Measurements from ENCODE around the gene IRF7.

The IRF7 gene

GRCh38 chr11:657691-658126 is 42.0 kb upstream of the IRF7 start:
- peaks cover 82% of the 10 kb centered on the region for H3K36me3 ChIP-seq (ENCODE audit: insufficient read depth, low read length)
- H3K79me2 ChIP-seq (ENCODE audit: insufficient read depth, low read length): peaks cover 7% of the 10 kb centered on the region
- no peaks in the 10 kb centered on the region for H3K9me3 ChIP-seq (ENCODE audit: insufficient read depth, low read length, severe bottlenecking)
- no peaks in the 10 kb centered on the region for H3K4me1 ChIP-seq (ENCODE audit: insufficient read depth, low read length)
- DNase-seq (no peak), ATAC-seq (ENCODE audit: insufficient read depth, low read depth) (no peak)
- no peak overlapping the region for H3K9ac ChIP-seq (ENCODE audit: low read depth, low read length)
- no peak overlapping the region for H3K4me2 ChIP-seq (ENCODE audit: insufficient read depth, low read length)
- H3K27me3 ChIP-seq (ENCODE audit: insufficient read depth, low read length, poor library complexity): no peaks in the 10 kb centered on the region
- no peak overlapping the region for H3K4me3 ChIP-seq (ENCODE audit: low read depth in 1 of 2, low read length in 2 of 2)
- no peak overlapping the region for H3K27ac ChIP-seq (ENCODE audit: low read length)
- peaks cover 34% of the 10 kb centered on the region for H4K20me1 ChIP-seq (ENCODE audit: insufficient read depth, low read length)
- TF ChIP-seq CTCF (IDR thresholded peaks at IDR 0.05; ENCODE audit: borderline replicate concordance, extremely low read depth, low read length, poor library complexity, severe bottlenecking): no peak
- no peak for TF ChIP-seq EZH2 (IDR thresholded peaks at IDR 0.05; ENCODE audit: borderline replicate concordance, low read depth, low read length, severe bottlenecking)
- H2AFZ ChIP-seq (ENCODE audit: low read depth, low read length): no peak overlapping the region

GRCh38 chr11:656866-657265 is 41.1 kb upstream of the IRF7 start:
- ATAC-seq (ENCODE audit: insufficient read depth, low read depth) (no peak), DNase-seq (no peak)
- Histone ChIP-seq H3K27ac (ENCODE audit: low read length) (no peak overlapping the region), H3K36me3 (ENCODE audit: insufficient read depth, low read length) (peaks cover 78% of the 10 kb centered on the region), H3K9ac (ENCODE audit: low read depth, low read length) (no peak overlapping the region), H3K4me1 (ENCODE audit: insufficient read depth, low read length) (no peaks in the 10 kb centered on the region), H2AFZ (ENCODE audit: low read depth, low read length) (no peak overlapping the region), H3K4me3 (ENCODE audit: low read depth in 1 of 2, low read length in 2 of 2) (no peak overlapping the region), H3K27me3 (ENCODE audit: insufficient read depth, low read length, poor library complexity) (no peaks in the 10 kb centered on the region), H3K79me2 (ENCODE audit: insufficient read depth, low read length) (peaks cover 3% of the 10 kb centered on the region; the same call in 1 of the 2 replicates), H3K9me3 (ENCODE audit: insufficient read depth, low read length, severe bottlenecking) (no peaks in the 10 kb centered on the region), H4K20me1 (ENCODE audit: insufficient read depth, low read length) (peaks cover 28% of the 10 kb centered on the region), H3K4me2 (ENCODE audit: insufficient read depth, low read length) (no peak overlapping the region)
- no peak for TF ChIP-seq CTCF (IDR thresholded peaks at IDR 0.05; ENCODE audit: borderline replicate concordance, extremely low read depth, low read length, poor library complexity, severe bottlenecking)
- TF ChIP-seq EZH2 (IDR thresholded peaks at IDR 0.05; ENCODE audit: borderline replicate concordance, low read depth, low read length, severe bottlenecking): no peak

GRCh38 chr11:656426-656825 is 40.7 kb upstream of the IRF7 start:
- H3K27ac ChIP-seq (ENCODE audit: low read length): no peak overlapping the region
- H3K4me1 ChIP-seq (ENCODE audit: insufficient read depth, low read length): no peaks in the 10 kb centered on the region
- H3K27me3 ChIP-seq (ENCODE audit: insufficient read depth, low read length, poor library complexity): no peaks in the 10 kb centered on the region
- no peak overlapping the region for H2AFZ ChIP-seq (ENCODE audit: low read depth, low read length)
- peaks cover 78% of the 10 kb centered on the region for H3K36me3 ChIP-seq (ENCODE audit: insufficient read depth, low read length)
- peaks cover 23% of the 10 kb centered on the region for H4K20me1 ChIP-seq (ENCODE audit: insufficient read depth, low read length)
- ATAC-seq (ENCODE audit: insufficient read depth, low read depth): no peak
- no peak for TF ChIP-seq CTCF (IDR thresholded peaks at IDR 0.05; ENCODE audit: borderline replicate concordance, extremely low read depth, low read length, poor library complexity, severe bottlenecking)
- no peak for TF ChIP-seq EZH2 (IDR thresholded peaks at IDR 0.05; ENCODE audit: borderline replicate concordance, low read depth, low read length, severe bottlenecking)
- no peaks in the 10 kb centered on the region for H3K79me2 ChIP-seq (ENCODE audit: insufficient read depth, low read length)
- H3K4me3 ChIP-seq (ENCODE audit: low read depth in 1 of 2, low read length in 2 of 2): no peak overlapping the region
- no peaks in the 10 kb centered on the region for H3K9me3 ChIP-seq (ENCODE audit: insufficient read depth, low read length, severe bottlenecking)
- no peak overlapping the region for H3K4me2 ChIP-seq (ENCODE audit: insufficient read depth, low read length)
- DNase-seq: no peak
- H3K9ac ChIP-seq (ENCODE audit: low read depth, low read length): no peak overlapping the region
